Liver (tissue), 9 donors: Measurements from ENCODE around the gene SAE1. TPM values are rescaled to one million over a fixed set of nuclear protein-coding genes. Genes with fewer than 3 reads are reported as not detected.
A peak's percentile ranks its signal among the peaks of the same experiment; 100 is the strongest.

Experiments
- DNase-seq: peaks from one replicate; pipeline ENCODE4 v3.0.0-alpha.2; 2017; ENCODE audit warnings: low spot score
- H3K27ac ChIP-seq, 2 donors: one replicate each; pipeline ENCODE4 v1.7.0; 2013; ENCODE audit warnings: inconsistent platforms in 2 of 2, low read length in 2 of 2, control low read depth in 1 of 2, low read depth in 1 of 2, mild to moderate bottlenecking in 1 of 2
- H3K27me3 ChIP-seq, 4 donors: one replicate each; pipeline versions ENCODE4 v1.6.1 to v1.7.0; 2013; ENCODE audit warnings: low read length in 3 of 4, inconsistent platforms in 1 of 4, mild to moderate bottlenecking in 1 of 4, moderate library complexity in 1 of 4; ENCODE audit not compliant: control insufficient read depth in 4 of 4, insufficient read depth in 4 of 4
- H3K36me3 ChIP-seq, 4 donors: one replicate each; pipeline versions ENCODE4 v1.6.1 to v1.7.0; 2013; ENCODE audit warnings: low read length in 3 of 4, mild to moderate bottlenecking in 3 of 4, low read depth in 1 of 4, moderate library complexity in 1 of 4; ENCODE audit not compliant: control insufficient read depth in 4 of 4, insufficient read depth in 3 of 4
- H3K4me1 ChIP-seq, 4 donors: one replicate each; pipeline versions ENCODE4 v1.6.1 to v1.7.0; 2013; ENCODE audit warnings: low read length in 3 of 4, mild to moderate bottlenecking in 3 of 4, moderate library complexity in 1 of 4; ENCODE audit not compliant: control insufficient read depth in 4 of 4, insufficient read depth in 4 of 4
- H3K4me3 ChIP-seq, 3 donors: one replicate each; pipeline versions ENCODE4 v1.6.1 to v1.7.0; 2013; ENCODE audit warnings: low read length in 3 of 3, control low read depth in 1 of 3, low read depth in 1 of 3, mild to moderate bottlenecking in 1 of 3
- H3K9ac ChIP-seq, 2 donors: one replicate each; pipeline ENCODE4 v1.7.0; 2013; ENCODE audit warnings: low read length in 2 of 2, mild to moderate bottlenecking in 2 of 2, moderate library complexity in 2 of 2, control low read depth in 1 of 2, low read depth in 1 of 2
- H3K9me3 ChIP-seq, 4 donors: one replicate each; pipeline versions ENCODE4 v1.6.1 to v1.7.0; 2013; ENCODE audit warnings: low read length in 3 of 4; ENCODE audit not compliant: control insufficient read depth in 4 of 4
- ATF3 ChIP-seq: IDR thresholded peaks from 2 replicates; pipeline ENCODE4 v1.6.1; 2016; ENCODE audit warnings: antibody characterized with exemption
- EGR1 ChIP-seq, 2 donors: IDR thresholded peaks; 2 replicates each; pipeline ENCODE4 v1.6.1; 2016 to 2018; ENCODE audit warnings: antibody characterized with exemption in 2 of 2, low read depth in 2 of 2
- FOXA1 ChIP-seq: IDR thresholded peaks from 2 replicates; pipeline ENCODE4 v1.6.1; 2016; ENCODE audit warnings: antibody characterized with exemption
- FOXA2 ChIP-seq: IDR thresholded peaks from 2 replicates; pipeline ENCODE4 v1.6.1; 2016; ENCODE audit warnings: antibody characterized with exemption
- GABPA ChIP-seq, 2 donors: IDR thresholded peaks in 1 of 2; conservative IDR thresholded peaks in 1 of 2; 2 replicates each; pipeline ENCODE4 v1.6.1; 2016; ENCODE audit warnings: antibody characterized with exemption in 2 of 2, mild to moderate bottlenecking in 1 of 2, moderate library complexity in 1 of 2
- HNF4A ChIP-seq, 2 donors: conservative IDR thresholded peaks; 2 replicates each; pipeline ENCODE4 v1.6.1; 2016; ENCODE audit warnings: antibody characterized with exemption in 2 of 2, mild to moderate bottlenecking in 2 of 2
- HNF4G ChIP-seq: IDR thresholded peaks from 2 replicates; pipeline ENCODE4 v1.6.1; 2016; ENCODE audit warnings: antibody characterized with exemption
- JUND ChIP-seq, 2 donors: IDR thresholded peaks; 2 replicates each; pipeline ENCODE4 v1.6.1; 2016; ENCODE audit warnings: antibody characterized with exemption in 2 of 2
- NR2F2 ChIP-seq: IDR thresholded peaks from 2 replicates; pipeline ENCODE4 v1.6.1; 2016; ENCODE audit warnings: antibody characterized with exemption
- RAD21 ChIP-seq, 2 donors: IDR thresholded peaks; 2 replicates each; pipeline ENCODE4 v1.6.1; 2016; ENCODE audit warnings: antibody characterized with exemption in 2 of 2, mild to moderate bottlenecking in 2 of 2
- RXRA ChIP-seq, 2 donors: IDR thresholded peaks; 2 replicates each; pipeline ENCODE4 v1.6.1; 2017 to 2018; ENCODE audit warnings: antibody characterized with exemption in 2 of 2, mild to moderate bottlenecking in 1 of 2
- SP1 ChIP-seq: IDR thresholded peaks from 2 replicates; pipeline ENCODE4 v1.6.1; 2018; ENCODE audit warnings: antibody characterized with exemption, mild to moderate bottlenecking
- TAF1 ChIP-seq: conservative IDR thresholded peaks from 2 replicates; pipeline ENCODE4 v1.6.1; 2016; ENCODE audit warnings: antibody characterized with exemption, mild to moderate bottlenecking
- YY1 ChIP-seq: IDR thresholded peaks from 2 replicates; pipeline ENCODE4 v1.6.1; 2016; ENCODE audit warnings: antibody characterized with exemption, mild to moderate bottlenecking
- WGBS: extraction: QIAGEN DNeasy Blood & Tissue Kit; methylation state at CpG from one replicate; pipeline ENCODE4 v1.1.7; 2013; 5-methylcytosine and 5-hydroxymethylcytosine counted together
- polyA plus RNA-seq, 2 donors: library from polyadenylated mRNA; stranded (reverse) in 1 of 2; unstranded in 1 of 2; fragments of 200-250 nt in 1 of 2; fragments of >200 nt in 1 of 2; fragmentation: Nextera tagmentation in 1 of 2; extraction: Ambion mirVana in 1 of 2; gene quantifications; one replicate each; pipeline versions ENCODE4 v1.2.1 to v1.2.3, GENCODE V29; 2013 to 2015
- total RNA-seq, 2 donors: library from RNA; depleted of rRNA; stranded (reverse); fragments of >200 nt; gene quantifications; one replicate each; pipeline ENCODE4 v1.2.3, GENCODE V29; 2014
- TF ChIP-seq, protein P1 (sequence below): fragments of 150-350 bp; IDR thresholded peaks from 2 replicates; pipeline ENCODE4 v1.5.1; 2017; ENCODE audit warnings: improper control_type of control experiment, low read depth, low read length; ENCODE audit not compliant: missing input control
- TF ChIP-seq, protein P2 (sequence below): IDR thresholded peaks from 2 replicates; pipeline ENCODE4 v1.6.1; 2016; ENCODE audit warnings: antibody characterized with exemption
- TF ChIP-seq, protein P3 (sequence below): IDR thresholded peaks from 2 replicates; pipeline ENCODE4 v1.6.1; 2016; ENCODE audit warnings: antibody characterized with exemption
- TF ChIP-seq, protein P4 (sequence below): IDR thresholded peaks from 2 replicates; pipeline ENCODE4 v1.6.1; 2016; ENCODE audit warnings: antibody characterized with exemption, mild to moderate bottlenecking
- donor health status: healthy.
- donor health status: healthy.
- donor health status: healthy.
- donor health status: healthy.
- donor health status: healthy.

Gene SAE1
- total and polyA plus RNA-seq, 4 donors: 19.0 to 31.8 (median 27.0) TPM

- 1% methylated on average over 52 of the region's 52 CpGs for WGBS
- no peak overlapping the region for H3K9ac ChIP-seq
- peaks cover 7 to 14% (median 10%) of the 10 kb centered on the region in 4 donors for H3K4me1 ChIP-seq
- peak overlapping the region in 1 of 3 donors; percentile 76 for H3K4me3 ChIP-seq
- peak overlapping the region; percentile 83 to 86 for H3K27ac ChIP-seq
- no peaks in the 10 kb centered on the region for H3K9me3 ChIP-seq
- peak; percentile 100 for DNase-seq
- H3K27me3 ChIP-seq: no peaks in the 10 kb centered on the region
- peaks cover 9 to 23% (median 13%) of the 10 kb centered on the region in 4 donors for H3K36me3 ChIP-seq
- TF ChIP-seq ATF3: peak; percentile 91
- peak in 1 of 2 donors; percentile 4 for TF ChIP-seq HNF4A (conservative IDR thresholded peaks at IDR 0.05)
- peak; percentile 11 to 46 for TF ChIP-seq EGR1 (IDR thresholded peaks at IDR 0.05; ENCODE audit: low read depth in 2 of 2)
- TF ChIP-seq JUND (IDR thresholded peaks at IDR 0.05): peak in 1 of 2 donors; percentile 7
- TF ChIP-seq NR2F2: no peak
- TF ChIP-seq SP1: peak; percentile 82
Measured at GRCh38 chr19:47256693-47257410, 126.2 kb downstream of the SAE1 start.

GRCh38 chr19:47257411-47258169, 127.0 kb downstream of the SAE1 start:
- WGBS: 5% methylated on average over 29 of the region's 29 CpGs
- Histone ChIP-seq H3K27me3 (no peaks in the 10 kb centered on the region), H3K9me3 (no peaks in the 10 kb centered on the region), H3K9ac (peak overlapping the region; percentile 61 to 67), H3K4me3 (peak overlapping the region; percentile 43 to 67 (median 45)), H3K4me1 (peaks cover 7 to 14% (median 10%) of the 10 kb centered on the region in 4 donors), H3K27ac (peak overlapping the region; percentile 83 to 86), H3K36me3 (peaks cover 13 to 27% (median 14%) of the 10 kb centered on the region in 4 donors)
- DNase-seq: no peak
- TF ChIP-seq NR2F2 (peak; percentile 51), SP1 (peak; percentile 67), GABPA (IDR thresholded peaks at IDR 0.05 in 1 of 2, conservative IDR thresholded peaks at IDR 0.05 in 1 of 2) (peak in 1 of 2 donors; percentile 74), EGR1 (IDR thresholded peaks at IDR 0.05; ENCODE audit: low read depth in 2 of 2) (peak in 1 of 2 donors; percentile 69), HNF4A (conservative IDR thresholded peaks at IDR 0.05) (peak; percentile 27), HNF4G (peak; percentile 22), FOXA2 (peak; percentile 39), FOXA1 (no peak), TAF1 (peak; percentile 67), JUND (IDR thresholded peaks at IDR 0.05) (peak in 1 of 2 donors; percentile 32), ATF3 (no peak), RXRA (IDR thresholded peaks at IDR 0.05) (peak; percentile 39 to 58), RAD21 (IDR thresholded peaks at IDR 0.05) (peak in 1 of 2 donors; percentile 47), YY1 (peak; percentile 67)
- TF ChIP-seq, protein P1, sequence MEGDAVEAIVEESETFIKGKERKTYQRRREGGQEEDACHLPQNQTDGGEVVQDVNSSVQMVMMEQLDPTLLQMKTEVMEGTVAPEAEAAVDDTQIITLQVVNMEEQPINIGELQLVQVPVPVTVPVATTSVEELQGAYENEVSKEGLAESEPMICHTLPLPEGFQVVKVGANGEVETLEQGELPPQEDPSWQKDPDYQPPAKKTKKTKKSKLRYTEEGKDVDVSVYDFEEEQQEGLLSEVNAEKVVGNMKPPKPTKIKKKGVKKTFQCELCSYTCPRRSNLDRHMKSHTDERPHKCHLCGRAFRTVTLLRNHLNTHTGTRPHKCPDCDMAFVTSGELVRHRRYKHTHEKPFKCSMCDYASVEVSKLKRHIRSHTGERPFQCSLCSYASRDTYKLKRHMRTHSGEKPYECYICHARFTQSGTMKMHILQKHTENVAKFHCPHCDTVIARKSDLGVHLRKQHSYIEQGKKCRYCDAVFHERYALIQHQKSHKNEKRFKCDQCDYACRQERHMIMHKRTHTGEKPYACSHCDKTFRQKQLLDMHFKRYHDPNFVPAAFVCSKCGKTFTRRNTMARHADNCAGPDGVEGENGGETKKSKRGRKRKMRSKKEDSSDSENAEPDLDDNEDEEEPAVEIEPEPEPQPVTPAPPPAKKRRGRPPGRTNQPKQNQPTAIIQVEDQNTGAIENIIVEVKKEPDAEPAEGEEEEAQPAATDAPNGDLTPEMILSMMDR: no peak
- TF ChIP-seq, protein P2, sequence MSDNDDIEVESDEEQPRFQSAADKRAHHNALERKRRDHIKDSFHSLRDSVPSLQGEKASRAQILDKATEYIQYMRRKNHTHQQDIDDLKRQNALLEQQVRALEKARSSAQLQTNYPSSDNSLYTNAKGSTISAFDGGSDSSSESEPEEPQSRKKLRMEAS: peak; percentile 91
- TF ChIP-seq, protein P3, sequence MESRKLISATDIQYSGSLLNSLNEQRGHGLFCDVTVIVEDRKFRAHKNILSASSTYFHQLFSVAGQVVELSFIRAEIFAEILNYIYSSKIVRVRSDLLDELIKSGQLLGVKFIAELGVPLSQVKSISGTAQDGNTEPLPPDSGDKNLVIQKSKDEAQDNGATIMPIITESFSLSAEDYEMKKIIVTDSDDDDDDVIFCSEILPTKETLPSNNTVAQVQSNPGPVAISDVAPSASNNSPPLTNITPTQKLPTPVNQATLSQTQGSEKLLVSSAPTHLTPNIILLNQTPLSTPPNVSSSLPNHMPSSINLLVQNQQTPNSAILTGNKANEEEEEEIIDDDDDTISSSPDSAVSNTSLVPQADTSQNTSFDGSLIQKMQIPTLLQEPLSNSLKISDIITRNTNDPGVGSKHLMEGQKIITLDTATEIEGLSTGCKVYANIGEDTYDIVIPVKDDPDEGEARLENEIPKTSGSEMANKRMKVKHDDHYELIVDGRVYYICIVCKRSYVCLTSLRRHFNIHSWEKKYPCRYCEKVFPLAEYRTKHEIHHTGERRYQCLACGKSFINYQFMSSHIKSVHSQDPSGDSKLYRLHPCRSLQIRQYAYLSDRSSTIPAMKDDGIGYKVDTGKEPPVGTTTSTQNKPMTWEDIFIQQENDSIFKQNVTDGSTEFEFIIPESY: peak; percentile 52
- TF ChIP-seq, protein P4, sequence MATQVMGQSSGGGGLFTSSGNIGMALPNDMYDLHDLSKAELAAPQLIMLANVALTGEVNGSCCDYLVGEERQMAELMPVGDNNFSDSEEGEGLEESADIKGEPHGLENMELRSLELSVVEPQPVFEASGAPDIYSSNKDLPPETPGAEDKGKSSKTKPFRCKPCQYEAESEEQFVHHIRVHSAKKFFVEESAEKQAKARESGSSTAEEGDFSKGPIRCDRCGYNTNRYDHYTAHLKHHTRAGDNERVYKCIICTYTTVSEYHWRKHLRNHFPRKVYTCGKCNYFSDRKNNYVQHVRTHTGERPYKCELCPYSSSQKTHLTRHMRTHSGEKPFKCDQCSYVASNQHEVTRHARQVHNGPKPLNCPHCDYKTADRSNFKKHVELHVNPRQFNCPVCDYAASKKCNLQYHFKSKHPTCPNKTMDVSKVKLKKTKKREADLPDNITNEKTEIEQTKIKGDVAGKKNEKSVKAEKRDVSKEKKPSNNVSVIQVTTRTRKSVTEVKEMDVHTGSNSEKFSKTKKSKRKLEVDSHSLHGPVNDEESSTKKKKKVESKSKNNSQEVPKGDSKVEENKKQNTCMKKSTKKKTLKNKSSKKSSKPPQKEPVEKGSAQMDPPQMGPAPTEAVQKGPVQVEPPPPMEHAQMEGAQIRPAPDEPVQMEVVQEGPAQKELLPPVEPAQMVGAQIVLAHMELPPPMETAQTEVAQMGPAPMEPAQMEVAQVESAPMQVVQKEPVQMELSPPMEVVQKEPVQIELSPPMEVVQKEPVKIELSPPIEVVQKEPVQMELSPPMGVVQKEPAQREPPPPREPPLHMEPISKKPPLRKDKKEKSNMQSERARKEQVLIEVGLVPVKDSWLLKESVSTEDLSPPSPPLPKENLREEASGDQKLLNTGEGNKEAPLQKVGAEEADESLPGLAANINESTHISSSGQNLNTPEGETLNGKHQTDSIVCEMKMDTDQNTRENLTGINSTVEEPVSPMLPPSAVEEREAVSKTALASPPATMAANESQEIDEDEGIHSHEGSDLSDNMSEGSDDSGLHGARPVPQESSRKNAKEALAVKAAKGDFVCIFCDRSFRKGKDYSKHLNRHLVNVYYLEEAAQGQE: peak; percentile 88
